Measurements from ENCODE around the gene AKT1S1.

AKT1S1 gene

DNA sequence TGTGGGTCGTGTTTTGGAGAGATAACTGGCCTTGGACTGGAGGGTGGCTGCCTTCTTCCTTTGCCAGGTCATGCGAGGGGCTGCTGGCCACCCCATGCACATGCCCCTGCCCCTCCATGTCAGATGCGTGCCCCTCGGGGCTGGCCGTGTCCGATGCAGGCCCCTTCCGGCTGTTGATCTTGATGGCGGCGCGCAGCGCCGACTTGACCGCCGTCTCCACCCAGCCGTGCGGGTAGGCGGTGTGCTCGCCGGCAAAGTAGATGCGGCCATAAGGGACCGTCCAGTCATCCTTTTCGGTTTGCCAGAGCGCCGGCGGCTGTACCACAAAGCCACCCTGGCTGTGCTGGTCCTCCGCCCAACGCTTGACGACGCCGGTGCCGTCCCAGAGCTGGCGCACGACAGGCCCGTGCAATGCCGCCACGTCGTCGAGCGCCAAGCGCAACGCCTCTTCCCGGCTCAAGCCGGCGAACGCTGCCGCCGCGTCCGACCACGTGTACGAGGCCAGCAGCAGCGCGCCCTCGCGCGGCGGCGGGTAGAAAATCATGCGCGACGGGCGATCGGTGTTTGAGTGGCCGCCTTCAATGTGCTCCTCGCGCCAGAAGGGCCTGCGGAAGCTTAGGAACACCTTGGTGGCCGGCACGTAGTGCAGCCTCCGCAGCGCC, 12.7 kb upstream of the AKT1S1 start:
- POLR2A ChIA-PET, result interaction anchor here (1.0 to 1.2 kb wide), 3 partner anchors 13 to 40 kb away, joined by 4 to 9 read pairs (median 8); partner anchors contain the start of genes AKT1S1, ATF5, NUP62 and TBC1D17
- TF ChIP-seq, protein P1, sequence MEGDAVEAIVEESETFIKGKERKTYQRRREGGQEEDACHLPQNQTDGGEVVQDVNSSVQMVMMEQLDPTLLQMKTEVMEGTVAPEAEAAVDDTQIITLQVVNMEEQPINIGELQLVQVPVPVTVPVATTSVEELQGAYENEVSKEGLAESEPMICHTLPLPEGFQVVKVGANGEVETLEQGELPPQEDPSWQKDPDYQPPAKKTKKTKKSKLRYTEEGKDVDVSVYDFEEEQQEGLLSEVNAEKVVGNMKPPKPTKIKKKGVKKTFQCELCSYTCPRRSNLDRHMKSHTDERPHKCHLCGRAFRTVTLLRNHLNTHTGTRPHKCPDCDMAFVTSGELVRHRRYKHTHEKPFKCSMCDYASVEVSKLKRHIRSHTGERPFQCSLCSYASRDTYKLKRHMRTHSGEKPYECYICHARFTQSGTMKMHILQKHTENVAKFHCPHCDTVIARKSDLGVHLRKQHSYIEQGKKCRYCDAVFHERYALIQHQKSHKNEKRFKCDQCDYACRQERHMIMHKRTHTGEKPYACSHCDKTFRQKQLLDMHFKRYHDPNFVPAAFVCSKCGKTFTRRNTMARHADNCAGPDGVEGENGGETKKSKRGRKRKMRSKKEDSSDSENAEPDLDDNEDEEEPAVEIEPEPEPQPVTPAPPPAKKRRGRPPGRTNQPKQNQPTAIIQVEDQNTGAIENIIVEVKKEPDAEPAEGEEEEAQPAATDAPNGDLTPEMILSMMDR (IDR thresholded peaks at IDR 0.05; ENCODE audit: control extremely low read depth, extremely low read depth, low read depth, missing control alignments), result peak; percentile 79
- DNase-seq (ENCODE audit: extremely low spot score), result peak; percentile 60
- CTCF ChIA-PET, result interaction anchor here (0.9 to 2.0 kb wide), 8 partner anchors 10 to 38 kb away, joined by 3 to 10 read pairs (median 4); partner anchors contain the start of genes AKT1S1 and TBC1D17

DNA sequence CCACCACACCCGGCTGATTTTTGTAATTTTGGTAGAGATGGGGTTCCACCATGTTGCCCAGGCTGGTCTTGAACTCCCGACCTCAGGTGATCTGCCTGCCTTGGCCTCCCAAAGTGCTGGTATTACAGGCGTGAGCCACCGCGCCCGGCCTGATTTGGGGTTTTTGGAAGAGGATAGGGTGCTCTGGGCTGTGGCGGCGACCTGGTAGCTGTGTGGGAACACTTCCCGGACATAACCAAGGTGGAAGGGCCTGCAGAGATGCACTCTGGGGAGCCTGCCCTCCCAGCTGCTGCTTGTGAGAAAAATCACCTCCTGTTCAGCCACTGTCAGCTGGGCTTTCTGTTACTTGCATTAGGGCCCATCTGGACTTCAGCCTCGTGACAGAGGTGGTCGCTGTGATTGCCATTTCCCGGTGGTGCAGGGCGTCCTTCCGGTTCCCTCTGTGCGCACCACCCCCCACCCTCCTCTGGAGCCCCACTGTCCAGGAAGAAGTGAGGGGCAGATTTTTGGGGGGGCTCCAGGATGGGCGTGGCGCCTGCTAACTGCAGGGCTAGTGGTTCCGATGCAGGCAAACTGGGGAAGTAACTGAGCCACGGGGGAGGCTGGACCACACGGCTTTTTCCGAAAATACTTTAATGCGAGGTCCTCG, 12.0 kb upstream of the AKT1S1 start:
- ChIA-PET CTCF (interaction anchor here (1.6 to 2.0 kb wide), 2 partner anchors 13 to 18 kb away, joined by 4 to 7 read pairs; no protein-coding TSS in a partner anchor), POLR2A (interaction anchor here (1.0 kb wide), 1 partner anchor 12 kb away, joined by 3 read pairs; the partner anchor contains the start of gene AKT1S1)

DNA sequence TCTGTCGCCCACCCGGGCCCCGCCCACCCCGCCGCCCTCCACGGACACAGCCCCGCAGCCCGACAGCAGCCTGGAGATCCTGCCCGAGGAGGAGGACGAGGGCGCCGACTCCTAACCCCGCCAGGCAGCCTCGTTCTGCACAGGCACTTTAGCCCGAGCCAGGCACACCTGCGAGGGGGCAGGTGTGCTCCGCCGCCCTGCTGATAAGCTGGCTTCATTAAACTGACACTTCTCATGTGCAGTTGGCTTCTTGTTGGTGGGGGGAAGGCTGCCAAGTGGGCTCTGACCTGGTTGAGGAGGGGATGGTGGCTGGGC, 11.3 kb upstream of the AKT1S1 start:
- CTCF ChIA-PET, result interaction anchor here (1.2 kb wide), 1 partner anchor 9 kb away, joined by 3 read pairs; the partner anchor contains the start of gene IL4I1
- POLR2A ChIA-PET, result interaction anchor here (0.6 to 1.0 kb wide), 4 partner anchors 11 to 32 kb away, joined by 3 to 4 read pairs (median 3); partner anchors contain the start of gene AKT1S1
- no peak for DNase-seq (ENCODE audit: extremely low spot score)
- TF ChIP-seq, protein P1 (IDR thresholded peaks at IDR 0.05; ENCODE audit: control extremely low read depth, extremely low read depth, low read depth, missing control alignments), result no peak

More for the DNA sequence above, 12.0 kb upstream of the AKT1S1 start:
- DNase-seq (ENCODE audit: extremely low spot score), result no peak
- TF ChIP-seq, protein P1 (IDR thresholded peaks at IDR 0.05; ENCODE audit: control extremely low read depth, extremely low read depth, low read depth, missing control alignments), result no peak

DNA sequence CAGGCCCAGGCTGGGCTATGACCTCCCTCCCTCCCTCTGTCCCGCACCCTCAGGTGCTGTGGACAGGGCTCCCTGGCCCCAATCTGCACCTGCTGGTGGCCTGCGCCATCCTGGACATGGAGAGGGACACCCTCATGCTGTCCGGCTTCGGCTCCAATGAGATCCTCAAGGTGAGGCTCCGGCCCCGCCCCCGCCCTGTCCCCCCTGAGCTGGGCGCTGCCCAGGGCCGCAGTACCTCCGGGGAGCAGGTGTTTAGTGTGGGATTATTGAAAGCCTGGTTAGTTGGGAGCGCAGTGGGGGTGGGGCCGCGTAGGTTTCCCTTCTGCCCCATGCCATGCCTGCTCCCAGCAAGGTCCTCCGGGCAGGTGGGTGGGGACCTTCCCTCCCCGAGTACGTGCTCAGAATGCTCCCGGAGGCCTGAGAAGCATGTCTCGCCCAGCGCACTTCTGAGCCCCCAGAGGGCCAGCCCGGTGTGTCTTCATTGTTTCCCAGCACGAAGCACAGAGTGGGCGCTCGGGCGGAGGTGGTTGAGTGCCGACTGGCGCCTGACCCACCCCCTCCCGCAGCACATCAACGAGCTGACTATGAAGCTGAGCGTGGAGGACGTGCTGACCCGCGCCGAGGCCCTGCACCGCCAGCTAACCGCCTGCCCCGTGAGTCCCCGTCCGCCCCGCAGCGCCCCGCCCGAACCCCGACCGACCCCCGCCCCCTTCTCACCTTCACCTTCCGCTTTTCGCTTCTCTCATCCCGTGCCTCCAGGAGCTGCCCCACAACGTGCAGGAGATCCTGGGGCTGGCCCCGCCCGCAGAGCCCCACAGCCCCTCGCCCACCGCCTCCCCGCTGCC, 10.7 kb upstream of the AKT1S1 start:
- TF ChIP-seq, protein P1 (IDR thresholded peaks at IDR 0.05; ENCODE audit: control extremely low read depth, extremely low read depth, low read depth, missing control alignments), result no peak
- CTCF ChIA-PET, result interaction anchor here (1.2 kb wide), 1 partner anchor 9 kb away, joined by 3 read pairs; the partner anchor contains the start of gene IL4I1
- DNase-seq (ENCODE audit: extremely low spot score), result no peak
- POLR2A ChIA-PET, result interaction anchor here (0.6 to 1.9 kb wide), 6 partner anchors 10 to 33 kb away, joined by 3 to 6 read pairs (median 3); partner anchors contain the start of gene AKT1S1

DNA sequence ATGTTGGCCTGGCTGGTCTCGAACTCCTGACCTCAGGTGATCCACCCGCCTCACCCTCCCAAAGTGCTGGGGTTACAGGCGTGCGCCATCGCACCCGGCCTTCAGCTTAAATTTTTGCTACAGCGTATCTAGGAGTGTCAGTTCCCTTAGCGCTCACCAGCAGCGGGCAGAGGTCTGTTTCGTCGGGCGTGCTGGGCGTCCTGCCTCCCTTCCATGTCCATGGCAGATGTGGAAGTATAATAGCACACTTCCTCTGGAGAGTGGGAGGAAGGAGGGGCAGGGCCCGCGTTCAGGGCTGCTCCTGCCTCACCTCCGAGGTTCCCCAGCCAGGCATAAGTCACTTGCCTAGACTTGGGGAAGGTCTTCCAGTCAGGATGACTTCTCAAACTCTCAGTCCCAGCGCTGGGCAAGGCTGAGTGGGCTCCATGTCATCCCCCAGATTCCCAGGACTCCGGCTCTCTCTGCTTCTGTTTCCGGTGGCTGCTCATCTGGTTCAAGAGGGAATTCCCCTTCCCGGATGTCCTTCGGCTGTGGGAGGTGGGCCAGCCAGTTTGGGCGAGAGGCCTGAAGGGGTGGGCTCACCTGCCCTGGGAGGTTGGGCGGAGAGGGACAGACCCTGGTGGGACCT, 10.0 kb upstream of the AKT1S1 start:
- ChIA-PET CTCF (no interaction called here), POLR2A (interaction anchor here (1.9 kb wide), 1 partner anchor 18 kb away, joined by 6 read pairs; no protein-coding TSS in a partner anchor)
- TF ChIP-seq, protein P1 (IDR thresholded peaks at IDR 0.05; ENCODE audit: control extremely low read depth, extremely low read depth, low read depth, missing control alignments), result no peak
- DNase-seq (ENCODE audit: extremely low spot score), result no peak
